CD4-positive, alpha-beta T cell (primary cell): ENCODE results near the gene PRSS37. TPM values are rescaled to one million over a fixed set of nuclear protein-coding genes. Genes with fewer than 3 reads are reported as not detected.
A peak's percentile ranks its signal among the peaks of the same experiment; 100 is the strongest.

Source experiments
- ATAC-seq: fragments of 200-7000 bp; cut with Tn5 transposase; one replicate; pipeline ENCODE4 v1.10.0; 2022; ENCODE audit warnings: mild to moderate bottlenecking; ENCODE audit not compliant: poor library complexity
- CTCF ChIA-PET: fragments of 350-600 bp; sonication (Branson Sonifier 250); formaldehyde crosslinking; loops from one replicate; lab custom pipeline; 2021; ENCODE audit warnings: antibody characterized with exemption, inconsistent platforms; lab: Charles Lee
- POLR2A ChIA-PET: fragments of 350-600 bp; sonication (Branson Sonifier 250); formaldehyde crosslinking; loops from one replicate; lab custom pipeline; 2021; ENCODE audit warnings: antibody characterized with exemption, inconsistent platforms; lab: Charles Lee
- DNase-seq, 14 experiments: peaks; one replicate each; pipeline ENCODE4 v3.0.0-alpha.2; 2013 to 2020; ENCODE audit warnings: mixed read lengths in 2 of 14
- H3K27ac ChIP-seq, 2 donors: one replicate each; pipeline versions ENCODE4 v1.5.1 to v1.7.0; 2013; ENCODE audit warnings: low read length in 2 of 2, low read depth in 1 of 2, mild to moderate bottlenecking in 1 of 2
- H3K27me3 ChIP-seq, 2 experiments: 1 replicate in 1 of 2; 2 replicates in 1 of 2; pipeline versions ENCODE4 v1.6.1 to v1.7.0; 2013; ENCODE audit warnings: low read length in 2 of 2, control low read depth in 1 of 2, mild to moderate bottlenecking in 1 of 2, moderate library complexity in 1 of 2; ENCODE audit not compliant: insufficient read depth in 2 of 2, control insufficient read depth in 1 of 2
- H3K36me3 ChIP-seq: one replicate; pipeline ENCODE4 v1.6.1; 2013; ENCODE audit warnings: low read length, control low read depth; ENCODE audit not compliant: insufficient read depth
- H3K4me1 ChIP-seq: one replicate; pipeline ENCODE4 v1.6.1; 2013; ENCODE audit warnings: low read length, control low read depth; ENCODE audit not compliant: insufficient read depth
- H3K4me3 ChIP-seq: one replicate; pipeline ENCODE4 v1.5.1; 2013; ENCODE audit warnings: mild to moderate bottlenecking, low read length, moderate library complexity
- H3K9me3 ChIP-seq, 2 experiments: 1 replicate in 1 of 2; 2 replicates in 1 of 2; pipeline versions ENCODE4 v1.6.1 to v1.7.0; 2013; ENCODE audit warnings: low read length in 2 of 2, mild to moderate bottlenecking in 2 of 2, control low read depth in 1 of 2, moderate library complexity in 1 of 2; ENCODE audit not compliant: control insufficient read depth in 1 of 2, insufficient read depth in 1 of 2
- H3K27ac Mint-ChIP-seq: one replicate; pipeline ENCODE4 v1.8.0; 2020; ENCODE audit warnings: mixed read lengths
- H3K27me3 Mint-ChIP-seq: one replicate; pipeline ENCODE4 v1.8.0; 2021; ENCODE audit warnings: mixed read lengths
- H3K36me3 Mint-ChIP-seq: one replicate; pipeline ENCODE4 v1.8.0; 2021; ENCODE audit warnings: low read depth, mixed read lengths
- H3K4me1 Mint-ChIP-seq: one replicate; pipeline ENCODE4 v1.8.0; 2021; ENCODE audit warnings: low read depth, mixed read lengths
- H3K4me3 Mint-ChIP-seq: one replicate; pipeline ENCODE4 v1.8.0; 2020; ENCODE audit warnings: mild to moderate bottlenecking, mixed read lengths
- H3K9me3 Mint-ChIP-seq: one replicate; pipeline ENCODE4 v1.8.0; 2020; ENCODE audit warnings: mixed read lengths
- CTCF ChIP-seq: fragments of 200-600 bp; IDR thresholded peaks from one replicate; pipeline ENCODE4 v1.8.0; 2022; ENCODE audit warnings: antibody characterized with exemption, mild to moderate bottlenecking
- intact Hi-C, 2 experiments: fragments of 100-400 bp; cut with DNase I in 1 of 2; cut with micrococcal nuclease in 1 of 2; formaldehyde crosslinking; loops; one replicate each; pipeline versions ENCODE4 v1.15.1 to v1.9.0; 2023 to 2025; cut with DNase I, micrococcal nuclease
- total RNA-seq, 174 experiments: library from RNA in 2 of 174; stranded (reverse) in 2 of 174; gene quantifications; one replicate each; pipeline ENCODE4 v1.2.3 and lab custom pipeline; 2021 to 2026

Gene PRSS37
- total RNA-seq, 2 experiments from 2014 or later, result not detected

- Mint-ChIP-seq H3K27ac (no peak overlapping the region), H3K27me3 (peaks cover 14% of the 10 kb centered on the region), H3K36me3 (no peaks in the 10 kb centered on the region), H3K4me1 (no peaks in the 10 kb centered on the region), H3K4me3 (no peak overlapping the region), H3K9me3 (peaks cover 8% of the 10 kb centered on the region)
- Histone ChIP-seq H3K27ac (no peak overlapping the region), H3K4me3 (no peak overlapping the region), H3K36me3 (no peaks in the 10 kb centered on the region), H3K4me1 (no peaks in the 10 kb centered on the region), H3K9me3 (no peaks in the 10 kb centered on the region), H3K27me3 (no peaks in the 10 kb centered on the region)
- TF ChIP-seq CTCF, result no peak
- intact Hi-C loops, result no loop called here
- DNase-seq (no peak), ATAC-seq (no peak)
- POLR2A ChIA-PET, result no interaction called here
- CTCF ChIA-PET, result no interaction called here
These were observed 25.7 kb upstream of the PRSS37 start for GRCh38 chr7:141866974-141867373.

- H3K36me3 Mint-ChIP-seq, result no peaks in the 10 kb centered on the region
- Histone ChIP-seq H3K27me3 (no peaks in the 10 kb centered on the region), H3K9me3 (no peaks in the 10 kb centered on the region), H3K4me3 (no peak overlapping the region), H3K36me3 (no peaks in the 10 kb centered on the region), H3K4me1 (no peaks in the 10 kb centered on the region), H3K27ac (no peak overlapping the region)
- H3K4me1 Mint-ChIP-seq, result no peaks in the 10 kb centered on the region
- no peak for ATAC-seq
- peaks cover 6% of the 10 kb centered on the region for H3K9me3 Mint-ChIP-seq
- H3K27ac Mint-ChIP-seq, result no peak overlapping the region
- peak in 2 of 14 experiments; percentile 18 to 29 for DNase-seq
- no peak overlapping the region for H3K4me3 Mint-ChIP-seq
- H3K27me3 Mint-ChIP-seq, result peaks cover 21% of the 10 kb centered on the region
- intact Hi-C loops, result no loop called here
- TF ChIP-seq CTCF, result no peak
- CTCF ChIA-PET, result no interaction called here
- POLR2A ChIA-PET, result no interaction called here
These were observed 23.6 kb upstream of the PRSS37 start for GRCh38 chr7:141864765-141865447.

GRCh38 chr7:141860207-141860606, 18.9 kb upstream of the PRSS37 start:
- H3K9me3 Mint-ChIP-seq, result peaks cover 15% of the 10 kb centered on the region
- H3K27ac Mint-ChIP-seq, result no peak overlapping the region
- ChIA-PET POLR2A (no interaction called here), CTCF (no interaction called here)
- H3K36me3 Mint-ChIP-seq, result no peaks in the 10 kb centered on the region
- H3K4me1 ChIP-seq, result no peaks in the 10 kb centered on the region
- H3K4me3 Mint-ChIP-seq, result no peak overlapping the region
- DNase-seq, result no peak
- no peak overlapping the region for H3K27ac ChIP-seq
- no peak for TF ChIP-seq CTCF
- no peak for ATAC-seq
- H3K36me3 ChIP-seq, result no peaks in the 10 kb centered on the region
- H3K27me3 ChIP-seq, result no peaks in the 10 kb centered on the region
- intact Hi-C loops, result no loop called here
- no peak overlapping the region for H3K4me3 ChIP-seq
- peaks cover 24% of the 10 kb centered on the region for H3K27me3 Mint-ChIP-seq
- H3K4me1 Mint-ChIP-seq, result no peaks in the 10 kb centered on the region
- H3K9me3 ChIP-seq, result peaks cover 5 to 9% of the 10 kb centered on the region in 2 experiments
